Endothelial cell of umbilical vein (primary cell): ENCODE data around the gene SLC22A15. TPM values are rescaled to one million over a fixed set of nuclear protein-coding genes. Genes with fewer than 3 reads are reported as not detected.
A peak's percentile ranks its signal among the peaks of the same experiment; 100 is the strongest.

Source experiments
- BruUV-seq: library from RNA; stranded (reverse); fragments of 400-500 nt; replicated peaks from 2 replicates; lab custom pipeline; 2021; lab: Mats Ljungman, UMichigan
- CTCF ChIA-PET: fragments of 300-600, 350-600 bp; sonication (Branson Sonifier 250); formaldehyde crosslinking; loops from one replicate; lab custom pipeline; 2021; ENCODE audit warnings: antibody characterized with exemption, inconsistent platforms; lab: Charles Lee
- POLR2A ChIA-PET: fragments of 300-600, 350-600 bp; sonication (Branson Sonifier 250); formaldehyde crosslinking; loops from one replicate; lab custom pipeline; 2021; ENCODE audit warnings: antibody characterized with exemption, inconsistent platforms; lab: Charles Lee
- DNase-seq: peaks from one replicate; pipeline ENCODE4 v3.0.0-alpha.2; 2011; ENCODE audit warnings: low read depth, low spot score
- FAIRE-seq: peaks from 2 replicates; lab custom pipeline; 2011; peaks lifted over from hg19 to GRCh38; lab: Jason Lieb, UNC
- H2AFZ ChIP-seq: 2 replicates; pipeline ENCODE4 v1.6.0; 2012; ENCODE audit warnings: low read depth, low read length, control low read depth, inconsistent platforms
- H3K27ac ChIP-seq: 2 replicates; pipeline ENCODE4 v1.5.1; 2011; ENCODE audit warnings: low read depth, mild to moderate bottlenecking, control low read depth, low read length, moderate library complexity; ENCODE audit not compliant: insufficient read depth
- H3K27me3 ChIP-seq, 2 experiments: 2 replicates each; pipeline versions ENCODE4 v1.6.0 to v1.6.1; 2011; ENCODE audit warnings: low read length in 2 of 2, mixed read lengths in 1 of 2; ENCODE audit not compliant: control insufficient read depth in 2 of 2, insufficient read depth in 2 of 2
- H3K36me3 ChIP-seq, 2 experiments: 2 replicates in 1 of 2; 3 replicates in 1 of 2; pipeline ENCODE4 v1.5.1; 2011; ENCODE audit warnings: low read length in 2 of 2, mild to moderate bottlenecking in 1 of 2, moderate library complexity in 1 of 2; ENCODE audit not compliant: control insufficient read depth in 2 of 2, insufficient read depth in 2 of 2; ENCODE audit errors: extremely low read depth in 1 of 2
- H3K4me1 ChIP-seq: 3 replicates; pipeline ENCODE4 v1.5.1; 2011; ENCODE audit warnings: mild to moderate bottlenecking, low read length; ENCODE audit not compliant: control insufficient read depth, insufficient read depth; ENCODE audit errors: extremely low read depth
- H3K4me2 ChIP-seq: 2 replicates; pipeline ENCODE4 v1.6.1; 2011; ENCODE audit warnings: low read length, control low read depth, mixed read lengths; ENCODE audit not compliant: insufficient read depth
- H3K4me3 ChIP-seq, 3 experiments: fragments of 200-600 bp in 1 of 3; sonication (generic), shearing (Covaris generic) in 1 of 3; replicated peaks in 1 of 3; 2 replicates each; pipeline ENCODE4 v1.5.1; 2011 to 2016; ENCODE audit warnings: control low read depth in 3 of 3, low read length in 3 of 3, mild to moderate bottlenecking in 2 of 3, inconsistent platforms in 1 of 3, low read depth in 1 of 3, moderate library complexity in 1 of 3; ENCODE audit not compliant: insufficient read depth in 1 of 3
- H3K79me2 ChIP-seq: 2 replicates; pipeline ENCODE4 v1.6.0; 2012; ENCODE audit warnings: low read length, inconsistent platforms; ENCODE audit not compliant: control insufficient read depth, insufficient read depth
- H3K9ac ChIP-seq: replicated peaks from 2 replicates; pipeline ENCODE3; 2011; ENCODE audit warnings: low read length, control low read depth; ENCODE audit not compliant: insufficient read depth; ENCODE audit errors: extremely low read depth
- H3K9me1 ChIP-seq: replicated peaks from 3 replicates; pipeline ENCODE4 v1.6.0; 2011; ENCODE audit warnings: mild to moderate bottlenecking, low read length; ENCODE audit not compliant: control insufficient read depth, insufficient read depth; ENCODE audit errors: extremely low read depth
- H3K9me3 ChIP-seq: replicated peaks from 2 replicates; pipeline ENCODE4 v1.5.1; 2012; ENCODE audit warnings: low read length, inconsistent platforms; ENCODE audit not compliant: control insufficient read depth, insufficient read depth
- H4K20me1 ChIP-seq: replicated peaks from 2 replicates; pipeline ENCODE3; 2011; ENCODE audit warnings: mild to moderate bottlenecking, low read length; ENCODE audit not compliant: control insufficient read depth, insufficient read depth; ENCODE audit errors: extremely low read depth
- EZH2 ChIP-seq: IDR thresholded peaks from 2 replicates; pipeline ENCODE4 v1.6.1; 2012; ENCODE audit warnings: borderline replicate concordance, low read depth, mild to moderate bottlenecking, moderate library complexity, low read length, inconsistent platforms; ENCODE audit not compliant: severe bottlenecking
- GATA2 ChIP-seq: IDR thresholded peaks from 2 replicates; pipeline ENCODE4 v1.7.0; 2011; ENCODE audit warnings: low read depth, mild to moderate bottlenecking, moderate library complexity, mixed read lengths, low read length; ENCODE audit not compliant: insufficient read length, insufficient read depth
- MYC ChIP-seq: IDR thresholded peaks from one replicate; pipeline ENCODE4 v1.6.1; 2011; ENCODE audit warnings: mild to moderate bottlenecking, low read depth, low read length
- POLR2AphosphoS5 ChIP-seq: IDR thresholded peaks from 2 replicates; pipeline ENCODE4 v1.6.1; 2012; ENCODE audit warnings: low read depth, mild to moderate bottlenecking, control low read depth, low read length, moderate library complexity; ENCODE audit not compliant: insufficient read depth
- dilution Hi-C: fragments of 300-500 bp; cut with MboI; formaldehyde crosslinking; loops from one replicate; pipeline ENCODE4 v1.15.0; 2019; ENCODE audit warnings: low sequenced_read_pairs; ENCODE audit not compliant: extremely low pct_ligation_motif_present
- intact Hi-C: fragments of 100-400 bp; cut with micrococcal nuclease; formaldehyde crosslinking; loops from one replicate; pipeline ENCODE4 v1.10.0; 2022
- polyA plus RNA-seq, 4 experiments: library from polyadenylated mRNA; depleted of rRNA in 3 of 4; stranded (reverse) in 3 of 4; unstranded in 1 of 4; fragments of >200 nt; gene quantifications; 2 replicates each; pipeline versions ENCODE4 v1.2.1 to v1.2.3, GENCODE V29; 2011 to 2012; ENCODE audit warnings: missing spikeins in 1 of 4
- total RNA-seq: library from RNA; stranded (reverse); gene quantifications from 2 replicates; pipeline ENCODE4 v1.2.3, GENCODE V29; 2021
- TF ChIP-seq, protein P1 (sequence below), 2 donors: IDR thresholded peaks; 1 replicate in 1 of 2; 2 replicates in 1 of 2; pipeline ENCODE4 v1.5.1; 2011; ENCODE audit warnings: low read length in 2 of 2, mild to moderate bottlenecking in 2 of 2, moderate library complexity in 2 of 2, control low read depth in 1 of 2, inconsistent platforms in 1 of 2, low read depth in 1 of 2; ENCODE audit not compliant: insufficient read depth in 1 of 2; ENCODE audit errors: extremely low read depth in 1 of 2
- TF ChIP-seq, protein P2 (sequence below): IDR thresholded peaks from 2 replicates; pipeline ENCODE4 v1.6.1; 2011; ENCODE audit not compliant: insufficient read depth, insufficient read length

The SLC22A15 gene
- total and polyA plus RNA-seq, 2 donors (not counting 3 experiments of a cell fraction or from before 2014, with no cell fraction given): 0.44 TPM; not detected in 1

DNA sequence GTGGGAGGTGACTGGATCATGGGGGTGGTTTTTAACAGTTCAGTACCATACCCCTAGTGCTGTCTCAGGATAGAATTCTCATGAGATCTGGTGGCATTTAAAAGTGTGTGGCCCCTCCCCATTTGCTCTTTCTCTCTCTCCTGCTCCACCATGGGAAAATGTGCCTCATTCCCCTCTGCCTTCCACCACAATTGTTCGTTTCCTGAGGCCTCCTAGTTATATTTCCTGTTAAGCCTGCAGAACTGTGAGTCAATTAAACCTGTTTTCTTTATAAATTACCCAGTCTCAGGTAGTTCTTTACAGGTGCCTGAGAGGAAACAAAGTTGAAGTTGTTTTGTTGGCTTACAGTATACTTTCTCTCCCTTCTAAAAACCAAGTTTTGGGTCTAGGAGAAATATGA, 23.1 kb upstream of the SLC22A15 start:
- no peaks in the 10 kb centered on the region for H3K9me3 ChIP-seq
- H3K4me1 ChIP-seq: no peaks in the 10 kb centered on the region
- ChIA-PET POLR2A (no interaction called here), CTCF (no interaction called here)
- no peaks in the 10 kb centered on the region for H3K36me3 ChIP-seq
- H3K79me2 ChIP-seq: no peaks in the 10 kb centered on the region
- no peak for FAIRE-seq
- BruUV-seq: no TSS peak
- TF ChIP-seq POLR2AphosphoS5 (no peak), MYC (no peak), EZH2 (no peak), GATA2 (no peak)
- TF ChIP-seq, protein P1, sequence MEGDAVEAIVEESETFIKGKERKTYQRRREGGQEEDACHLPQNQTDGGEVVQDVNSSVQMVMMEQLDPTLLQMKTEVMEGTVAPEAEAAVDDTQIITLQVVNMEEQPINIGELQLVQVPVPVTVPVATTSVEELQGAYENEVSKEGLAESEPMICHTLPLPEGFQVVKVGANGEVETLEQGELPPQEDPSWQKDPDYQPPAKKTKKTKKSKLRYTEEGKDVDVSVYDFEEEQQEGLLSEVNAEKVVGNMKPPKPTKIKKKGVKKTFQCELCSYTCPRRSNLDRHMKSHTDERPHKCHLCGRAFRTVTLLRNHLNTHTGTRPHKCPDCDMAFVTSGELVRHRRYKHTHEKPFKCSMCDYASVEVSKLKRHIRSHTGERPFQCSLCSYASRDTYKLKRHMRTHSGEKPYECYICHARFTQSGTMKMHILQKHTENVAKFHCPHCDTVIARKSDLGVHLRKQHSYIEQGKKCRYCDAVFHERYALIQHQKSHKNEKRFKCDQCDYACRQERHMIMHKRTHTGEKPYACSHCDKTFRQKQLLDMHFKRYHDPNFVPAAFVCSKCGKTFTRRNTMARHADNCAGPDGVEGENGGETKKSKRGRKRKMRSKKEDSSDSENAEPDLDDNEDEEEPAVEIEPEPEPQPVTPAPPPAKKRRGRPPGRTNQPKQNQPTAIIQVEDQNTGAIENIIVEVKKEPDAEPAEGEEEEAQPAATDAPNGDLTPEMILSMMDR (IDR thresholded peaks at IDR 0.05; ENCODE audit: extremely low read depth in 1 of 2, insufficient read depth in 1 of 2, low read depth in 1 of 2, low read length in 2 of 2): no peak
- TF ChIP-seq, protein P2, sequence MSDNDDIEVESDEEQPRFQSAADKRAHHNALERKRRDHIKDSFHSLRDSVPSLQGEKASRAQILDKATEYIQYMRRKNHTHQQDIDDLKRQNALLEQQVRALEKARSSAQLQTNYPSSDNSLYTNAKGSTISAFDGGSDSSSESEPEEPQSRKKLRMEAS: no peak
- H2AFZ ChIP-seq: no peak overlapping the region
- no peak overlapping the region for H3K9ac ChIP-seq
- H3K4me2 ChIP-seq: no peak overlapping the region
- no peaks in the 10 kb centered on the region for H3K9me1 ChIP-seq
- H3K27me3 ChIP-seq: no peaks in the 10 kb centered on the region
- H3K4me3 ChIP-seq: no peak overlapping the region
- dilution Hi-C loops: no loop called here
- intact Hi-C loops: no loop called here
- H4K20me1 ChIP-seq: no peaks in the 10 kb centered on the region
- no peak overlapping the region for H3K27ac ChIP-seq
- peak; percentile 23 for DNase-seq
